Activated CD4-positive, CD25-positive, alpha-beta regulatory T cell treated with anti-CD3 and anti-CD28 coated beads, Interleukin-2, amount 50 U/mL, for 72 hours (primary cell): ENCODE measurements around the gene BAG2.

ENCODE experiments used
- DNase-seq: peaks from one replicate; pipeline ENCODE4 v3.0.0; 2021

The BAG2 gene

GRCh38 chr6:57224769-57225515 is 52.8 kb downstream of the BAG2 start:
- no peak for DNase-seq

DNA sequence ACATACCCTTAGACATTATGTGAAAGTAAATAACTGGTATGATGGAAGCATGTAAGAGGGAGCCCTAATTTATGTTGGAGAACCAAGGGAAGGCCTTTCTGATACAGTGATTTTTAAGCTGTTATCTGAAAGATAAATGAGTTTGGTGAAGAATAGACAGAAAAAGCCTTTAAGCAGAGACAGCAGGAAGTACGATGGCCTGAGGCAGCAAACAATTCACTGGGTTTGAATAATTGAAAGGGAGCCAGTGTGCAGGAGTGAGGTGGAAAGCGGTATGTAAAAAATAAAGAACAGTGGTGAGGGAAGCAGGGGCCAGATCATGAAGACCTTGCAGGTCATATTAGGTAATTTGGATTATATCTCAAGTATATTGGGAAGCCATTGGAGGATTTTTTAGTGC is 54.1 kb downstream of the BAG2 start:
- no peak for DNase-seq
